Jurkat, Clone E6-1 (cell line): Measurements from ENCODE around the gene PRDX6. TPM values are rescaled to one million over a fixed set of nuclear protein-coding genes. Genes with fewer than 3 reads are reported as not detected.

ENCODE experiments used
- DNase-seq: peaks from one replicate; pipeline ENCODE4 v3.0.0-alpha.2; 2011; ENCODE audit warnings: low read depth, low spot score
- H3K4me3 ChIP-seq: 2 replicates; pipeline ENCODE4 v1.5.1; 2011; ENCODE audit warnings: mild to moderate bottlenecking, low read length, control low read depth, moderate library complexity
- polyA plus RNA-seq: library from polyadenylated mRNA; unstranded; fragments of >200 nt; gene quantifications from one replicate; pipeline ENCODE4 v1.2.1, GENCODE V29; 2012; ENCODE audit warnings: missing spikeins; ENCODE audit not compliant: insufficient read length, insufficient read depth

Gene PRDX6, protein sequence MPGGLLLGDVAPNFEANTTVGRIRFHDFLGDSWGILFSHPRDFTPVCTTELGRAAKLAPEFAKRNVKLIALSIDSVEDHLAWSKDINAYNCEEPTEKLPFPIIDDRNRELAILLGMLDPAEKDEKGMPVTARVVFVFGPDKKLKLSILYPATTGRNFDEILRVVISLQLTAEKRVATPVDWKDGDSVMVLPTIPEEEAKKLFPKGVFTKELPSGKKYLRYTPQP
- 180 TPM for polyA plus RNA-seq

DNA sequence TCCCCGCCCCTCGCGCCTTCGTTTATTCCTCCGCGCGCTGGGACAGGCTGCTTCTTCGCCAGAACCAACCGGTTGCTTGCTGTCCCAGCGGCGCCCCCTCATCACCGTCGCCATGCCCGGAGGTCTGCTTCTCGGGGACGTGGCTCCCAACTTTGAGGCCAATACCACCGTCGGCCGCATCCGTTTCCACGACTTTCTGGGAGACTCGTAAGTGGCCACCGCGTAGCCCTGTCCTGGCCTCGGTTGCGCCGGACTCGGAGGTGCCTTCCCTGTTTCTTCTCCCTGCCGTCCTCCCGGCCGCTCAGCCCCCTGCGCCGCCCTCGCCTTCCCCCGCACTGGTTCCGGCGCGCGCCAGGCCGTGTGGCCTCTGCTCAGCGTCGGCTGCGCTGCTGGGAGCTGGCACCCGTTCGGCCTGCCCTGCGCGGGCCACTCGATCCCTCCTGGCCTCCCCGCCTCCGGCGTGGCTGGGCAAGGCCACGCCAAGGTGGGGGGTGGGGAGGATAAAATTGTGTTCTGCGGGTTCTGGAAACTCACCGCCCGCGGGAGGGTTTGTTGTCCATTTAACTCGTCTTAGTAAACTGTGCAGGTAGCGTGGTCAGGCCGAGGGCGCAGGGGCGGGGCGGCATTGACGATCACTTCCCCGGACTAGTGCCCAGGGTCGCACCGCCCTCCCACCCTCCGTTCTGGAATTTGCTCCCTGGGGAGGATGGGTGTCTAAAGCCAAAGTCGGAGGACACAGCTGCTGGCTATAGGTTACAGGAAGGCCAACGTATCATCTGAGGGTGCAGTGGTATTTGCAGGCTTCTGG lies at the start of gene PRDX6:
PRDX6 (plus strand) TSS at position 50 of the 808 bp plus-strand sequence; CDS start at position 113, 63 bp downstream.
- peak; percentile 67 for DNase-seq
- peak within 1 kb of the TSS; percentile 81 for H3K4me3 ChIP-seq

DNA sequence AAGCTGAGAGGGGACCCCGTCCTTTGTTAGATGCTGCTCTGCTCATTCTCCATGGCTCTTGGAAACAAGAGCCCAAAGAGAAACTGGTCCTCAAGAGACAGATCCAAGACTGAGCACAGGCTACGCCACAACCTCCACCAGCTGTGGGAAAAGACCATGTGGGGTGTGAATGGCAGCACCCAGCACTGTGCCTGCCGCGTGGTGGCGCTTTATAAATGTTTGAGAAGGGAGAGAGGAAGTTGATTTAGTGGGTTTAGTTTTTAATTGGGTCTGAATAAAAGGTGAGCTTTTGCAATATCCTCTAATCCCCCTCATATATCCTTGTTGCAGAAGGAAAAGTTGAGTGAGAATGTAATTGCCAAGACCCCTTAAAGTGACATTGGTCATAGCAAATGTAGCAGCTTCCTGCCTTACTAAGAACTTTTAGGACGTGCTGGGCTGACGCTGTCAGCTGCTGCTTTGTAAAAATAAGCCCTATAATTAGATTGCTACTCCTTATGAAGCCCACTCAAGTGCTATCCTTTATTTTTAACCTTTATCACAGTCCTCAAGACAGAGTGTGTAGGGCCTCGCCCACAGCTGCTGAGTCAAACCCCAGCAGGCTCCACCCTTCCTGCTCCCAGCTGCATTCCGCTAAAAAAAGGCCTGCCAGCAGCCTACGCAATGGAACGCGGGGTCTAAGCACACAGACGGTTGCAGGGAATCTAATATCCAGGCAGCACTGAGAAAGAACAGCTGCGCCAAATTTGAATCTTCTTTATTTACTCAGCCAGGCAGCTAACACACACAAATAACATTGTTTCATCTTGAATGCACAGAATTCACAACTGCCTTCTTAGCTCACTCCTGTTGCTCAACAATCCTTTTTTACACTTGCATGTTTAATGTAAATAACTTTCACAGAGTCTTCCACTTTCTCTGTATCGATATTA lies 47.4 kb upstream of the PRDX6 start:
- H3K4me3 ChIP-seq: no peak overlapping the region
- DNase-seq: peak; percentile 60

DNA sequence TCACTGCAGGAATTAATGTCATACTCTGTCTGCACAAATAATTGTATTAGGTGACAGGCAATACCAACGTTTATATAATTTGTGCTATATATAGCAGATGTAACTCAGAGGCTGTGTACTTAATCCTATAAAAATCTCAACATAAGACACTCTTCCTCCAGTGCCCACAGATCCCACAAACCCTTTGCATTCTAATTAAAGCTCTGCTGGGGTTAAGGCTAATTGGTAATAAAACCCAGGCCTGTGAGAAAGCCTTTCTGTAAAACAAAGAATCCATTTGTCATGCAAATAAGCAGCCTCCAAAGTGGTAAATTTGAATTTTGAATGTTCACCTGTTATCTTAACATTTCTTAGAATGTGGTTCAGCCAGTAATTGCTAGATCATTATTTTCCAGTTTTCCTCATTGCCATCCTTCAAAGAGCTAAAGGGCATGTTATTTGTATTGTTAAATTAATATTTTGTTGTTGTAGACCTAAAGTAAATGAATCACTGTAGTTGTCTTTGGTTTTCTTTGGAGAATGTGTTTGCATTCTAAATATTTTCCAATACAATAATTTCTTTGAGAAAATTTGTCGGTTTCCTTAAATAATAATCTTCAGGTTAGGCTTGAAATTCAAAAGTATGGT lies 46.3 kb upstream of the PRDX6 start:
- no peak for DNase-seq
- no peak overlapping the region for H3K4me3 ChIP-seq

DNA sequence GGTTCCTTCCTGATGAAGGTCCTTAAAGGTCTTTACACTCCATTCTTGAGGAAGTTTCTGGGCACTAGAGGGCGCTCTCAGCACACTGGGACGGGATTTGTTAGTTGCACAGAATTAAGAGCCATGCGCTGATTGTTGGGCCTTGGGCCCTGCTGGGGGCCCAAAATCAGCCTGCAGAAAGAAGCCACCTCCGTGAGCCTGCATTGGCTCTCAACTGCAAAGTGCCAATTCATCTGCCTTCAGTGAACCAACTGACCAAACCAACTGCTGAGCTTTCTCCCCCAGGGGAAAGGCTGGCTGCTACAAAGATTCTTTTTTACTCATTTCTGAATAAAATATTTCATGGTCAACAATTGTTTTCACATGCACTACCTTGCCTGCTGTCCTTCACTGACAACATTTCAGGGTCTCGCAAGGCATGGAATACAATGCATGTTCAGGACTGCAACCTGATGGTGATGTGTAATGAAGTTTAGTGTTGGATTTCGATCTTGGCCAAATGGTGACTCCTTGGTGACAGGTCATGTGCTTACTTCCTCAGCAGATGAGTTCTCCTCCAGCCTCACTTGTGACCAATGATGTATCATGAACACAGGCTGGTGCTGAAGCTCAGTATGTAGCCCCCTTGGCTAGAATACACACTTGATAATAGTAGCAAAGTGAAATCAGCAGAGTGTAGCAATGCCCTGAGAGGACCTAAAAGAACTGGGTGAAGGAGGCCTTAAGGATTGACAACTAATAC lies 45.7 kb upstream of the PRDX6 start:
- H3K4me3 ChIP-seq: no peak overlapping the region
- peak; percentile 85 for DNase-seq

DNA sequence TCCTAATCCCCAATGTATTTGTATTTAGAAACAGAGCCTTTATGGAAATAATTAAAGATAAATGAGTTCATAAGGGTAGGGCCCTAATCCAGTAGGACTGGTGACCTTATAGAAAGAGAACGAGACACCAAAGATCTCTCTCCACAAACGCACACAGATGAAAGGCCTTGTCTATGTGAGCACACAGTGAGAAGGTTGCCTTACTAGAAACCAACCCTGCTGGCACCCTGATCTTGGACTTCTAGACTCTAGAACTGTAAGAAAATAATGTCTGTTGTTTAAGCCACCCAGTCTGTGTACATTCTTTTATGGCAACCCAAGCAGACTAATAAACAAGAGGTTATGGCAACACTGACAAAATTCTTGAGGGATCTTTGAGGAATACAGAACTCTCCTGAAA lies 44.8 kb upstream of the PRDX6 start:
- no peak overlapping the region for H3K4me3 ChIP-seq
- no peak for DNase-seq

DNA sequence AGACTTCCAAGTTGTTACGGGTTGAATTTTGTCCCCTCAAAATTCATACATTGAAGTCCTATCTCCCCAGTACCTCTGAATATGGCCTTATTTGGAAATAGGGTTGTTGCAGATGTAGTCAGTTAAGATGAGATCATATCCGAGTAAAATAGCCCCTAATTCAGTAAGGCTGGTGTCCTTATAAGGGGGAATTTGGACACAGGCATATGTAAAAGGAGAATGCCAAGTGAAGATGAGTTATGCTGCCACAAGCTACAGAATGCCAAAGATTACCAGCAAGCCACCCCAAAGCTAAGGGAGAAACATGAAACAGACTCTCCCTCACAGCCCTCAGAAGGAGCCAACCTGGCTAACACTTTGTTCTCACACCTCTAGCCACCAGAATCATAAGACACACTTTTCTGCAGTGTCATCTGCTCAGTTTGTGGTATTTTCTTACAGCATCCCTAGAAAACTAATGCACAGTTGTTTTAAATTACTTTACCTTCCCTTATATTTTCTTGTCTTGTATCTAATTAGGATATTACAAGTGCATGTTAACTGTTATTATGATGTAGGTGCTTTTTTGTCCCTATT lies 43.3 kb upstream of the PRDX6 start:
- DNase-seq: no peak
- H3K4me3 ChIP-seq: no peak overlapping the region

DNA sequence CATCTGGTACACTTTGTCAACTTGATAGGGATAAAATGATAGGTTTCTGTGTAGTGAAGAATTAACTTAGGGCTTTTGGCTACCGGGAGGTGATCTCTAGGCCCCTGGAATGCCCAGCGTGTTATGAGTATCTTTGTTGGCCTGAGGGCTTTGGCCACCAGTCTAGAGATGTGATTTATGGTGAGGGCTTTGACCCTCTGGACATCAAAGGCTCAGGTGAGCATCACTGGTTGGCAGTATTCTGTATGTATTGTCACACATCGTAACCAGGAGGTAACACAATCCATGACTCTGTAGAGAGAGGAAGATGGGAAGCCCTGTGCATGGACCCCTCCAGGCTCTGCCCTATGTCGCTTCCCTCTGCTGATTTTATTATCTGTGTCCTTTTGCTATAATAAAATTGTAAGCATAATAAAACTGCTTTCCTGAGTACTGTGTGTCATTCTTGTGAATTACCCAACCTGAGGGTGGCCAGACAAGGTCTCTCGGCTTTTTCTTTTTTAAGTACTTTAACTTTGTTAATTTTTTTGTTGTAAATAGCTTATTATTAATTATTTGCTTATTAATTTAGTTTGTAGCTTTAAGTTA lies 40.2 kb upstream of the PRDX6 start:
- DNase-seq: no peak
- H3K4me3 ChIP-seq: no peak overlapping the region

DNA sequence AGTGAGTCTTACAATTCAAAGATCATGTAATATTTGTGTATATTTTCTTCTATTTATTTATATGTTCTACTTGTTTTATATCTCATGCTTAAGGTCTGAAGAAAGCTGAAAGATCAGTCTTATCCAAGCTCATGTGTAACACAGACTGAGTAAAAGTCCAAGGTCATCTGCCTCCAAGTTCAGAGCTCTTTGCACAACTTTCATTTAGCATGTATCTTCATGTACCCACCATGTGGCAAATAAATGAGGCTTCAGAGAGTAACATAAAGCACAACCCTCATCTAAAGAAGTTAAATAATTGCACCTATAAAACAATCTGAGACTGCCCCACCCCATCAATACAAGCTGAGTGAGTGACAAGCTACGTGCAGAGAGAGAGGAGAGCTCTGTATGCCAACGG lies 38.5 kb upstream of the PRDX6 start:
- no peak overlapping the region for H3K4me3 ChIP-seq
- DNase-seq: no peak

DNA sequence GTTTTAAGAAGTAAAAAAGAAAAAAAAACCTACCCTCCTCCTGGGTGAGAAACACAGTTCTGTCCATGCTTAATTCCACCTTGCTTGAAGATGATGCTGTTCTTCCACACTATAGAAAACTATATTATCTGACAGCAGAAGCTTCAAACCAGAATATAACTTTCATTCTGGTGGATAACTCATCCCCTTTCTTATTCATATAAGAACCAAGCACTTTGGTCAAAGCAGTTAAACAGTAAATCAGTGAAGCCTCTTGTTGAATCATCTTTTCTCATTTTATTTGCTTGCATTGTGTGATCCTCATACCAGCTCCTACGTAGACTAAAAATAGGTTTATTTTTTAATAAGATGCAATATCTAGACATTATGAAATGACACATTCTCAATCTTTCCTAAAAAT lies 36.7 kb upstream of the PRDX6 start:
- no peak for DNase-seq
- H3K4me3 ChIP-seq: no peak overlapping the region

DNA sequence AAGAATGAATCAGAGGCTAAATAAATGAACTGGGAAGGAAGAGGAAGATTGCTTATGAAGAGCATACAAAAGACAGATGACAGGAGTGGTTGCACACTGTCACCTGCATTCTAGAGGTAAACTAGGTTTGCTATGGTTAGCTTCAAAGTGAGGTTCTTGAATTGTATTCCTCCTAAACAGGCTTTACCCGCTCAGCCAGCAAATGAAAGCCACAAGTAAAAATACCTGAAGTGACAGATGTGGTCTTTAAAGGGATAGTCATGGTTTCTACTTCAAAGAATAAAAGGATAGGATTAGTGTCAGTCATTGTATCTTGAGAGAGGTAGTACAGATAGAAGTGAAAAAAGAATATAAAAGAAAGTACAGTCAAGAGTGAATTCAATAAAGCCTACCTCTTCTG lies 32.4 kb upstream of the PRDX6 start:
- H3K4me3 ChIP-seq: no peak overlapping the region
- peak; percentile 79 for DNase-seq

DNA sequence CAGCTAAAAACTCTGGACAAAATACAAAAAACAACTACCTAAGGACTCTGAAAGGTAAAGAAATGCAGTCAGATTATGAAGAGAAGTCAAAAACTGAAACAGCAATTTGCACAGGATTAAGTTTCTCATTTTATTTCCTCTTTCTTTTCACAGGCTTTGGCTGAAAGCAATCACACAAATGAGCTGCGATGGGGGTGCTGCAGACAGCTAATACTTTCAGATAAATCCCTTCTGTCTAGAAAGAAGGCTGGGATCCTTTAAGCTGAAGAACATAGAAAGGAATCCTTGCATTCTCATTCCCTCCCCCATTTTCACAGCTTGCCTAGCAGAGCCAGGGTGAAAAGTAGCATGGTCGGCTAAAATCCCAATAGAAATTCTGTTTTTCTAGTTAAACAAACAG lies 32.0 kb upstream of the PRDX6 start:
- H3K4me3 ChIP-seq: no peak overlapping the region

DNA sequence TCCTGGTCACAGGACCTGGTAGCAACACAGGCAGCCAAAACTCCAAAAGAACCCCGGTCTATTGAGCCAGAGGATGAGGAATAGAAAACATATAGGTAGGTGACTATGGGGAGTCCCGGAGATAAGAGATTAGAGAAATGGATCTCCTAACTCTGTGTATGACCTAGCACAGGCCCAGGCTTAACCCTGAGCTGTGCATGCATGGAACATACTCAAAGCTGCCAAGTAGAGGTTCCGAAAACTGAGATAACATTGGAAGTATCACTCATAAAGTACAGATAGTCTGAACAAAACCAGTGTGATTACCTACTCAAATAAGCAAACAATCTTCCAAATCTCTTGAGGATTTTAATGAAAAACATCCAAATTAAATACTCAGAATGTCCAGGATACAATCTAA lies 31.5 kb upstream of the PRDX6 start:
- DNase-seq: no peak
- H3K4me3 ChIP-seq: no peak overlapping the region

More for the DNA sequence above, 32.0 kb upstream of the PRDX6 start:
- DNase-seq: no peak

DNA sequence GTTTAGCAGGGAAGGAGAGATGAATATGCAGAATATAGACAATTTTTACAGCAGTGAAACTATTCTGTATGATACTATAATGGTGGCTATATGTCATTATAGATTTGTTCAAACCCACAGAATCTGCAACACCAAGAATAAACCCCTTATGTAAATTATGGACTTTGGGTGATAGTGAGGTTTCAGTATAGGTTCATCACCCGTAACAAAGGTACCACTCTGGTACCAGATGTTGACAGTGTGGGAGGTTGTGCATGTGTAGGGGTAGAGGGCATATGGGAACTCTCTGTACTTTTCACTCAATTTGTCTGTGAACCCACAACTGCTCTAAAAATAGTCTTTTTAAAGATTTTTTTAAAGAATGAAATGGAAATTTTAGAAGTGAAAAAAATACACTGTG lies 29.9 kb upstream of the PRDX6 start:
- no peak for DNase-seq
- H3K4me3 ChIP-seq: no peak overlapping the region

DNA sequence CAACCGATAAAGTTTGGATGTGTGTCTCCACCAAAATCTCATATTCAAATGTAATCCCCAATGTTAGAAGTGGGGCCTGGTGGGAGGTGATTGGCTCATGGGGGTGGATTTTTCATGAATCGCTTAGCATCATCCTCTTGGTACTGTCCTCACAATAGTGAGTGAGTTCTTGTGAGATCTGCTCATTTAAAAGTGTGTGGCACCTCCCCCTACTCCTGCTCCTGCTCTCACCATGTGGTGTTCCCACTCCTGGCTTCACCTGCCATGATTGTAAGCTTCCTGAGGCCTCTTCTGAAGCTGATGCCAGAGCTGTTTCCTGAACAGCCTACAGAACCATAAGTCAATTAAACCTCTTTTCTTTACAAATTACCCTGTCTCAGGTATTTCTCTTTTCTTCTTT lies 28.2 kb upstream of the PRDX6 start:
- DNase-seq: no peak
- no peak overlapping the region for H3K4me3 ChIP-seq

DNA sequence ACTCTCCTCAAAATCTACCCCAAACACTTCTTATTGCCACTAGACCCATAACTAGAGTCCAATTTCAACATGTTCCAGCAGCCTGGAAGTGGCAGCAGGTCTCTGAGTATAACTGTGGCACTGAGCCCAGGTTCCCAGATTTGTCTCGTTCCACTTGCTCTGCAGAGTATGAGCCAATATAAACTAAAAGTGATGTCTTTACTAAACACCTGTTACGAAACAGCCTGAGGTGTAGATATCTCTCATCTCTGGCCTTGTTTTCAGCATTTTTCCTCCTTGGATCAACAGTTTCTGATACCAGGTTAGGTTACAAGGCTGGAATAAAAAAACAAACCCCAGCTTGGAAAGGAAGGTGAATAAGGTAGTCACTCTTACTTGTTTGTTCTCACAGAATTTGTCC lies 25.2 kb upstream of the PRDX6 start:
- H3K4me3 ChIP-seq: no peak overlapping the region
- DNase-seq: no peak

DNA sequence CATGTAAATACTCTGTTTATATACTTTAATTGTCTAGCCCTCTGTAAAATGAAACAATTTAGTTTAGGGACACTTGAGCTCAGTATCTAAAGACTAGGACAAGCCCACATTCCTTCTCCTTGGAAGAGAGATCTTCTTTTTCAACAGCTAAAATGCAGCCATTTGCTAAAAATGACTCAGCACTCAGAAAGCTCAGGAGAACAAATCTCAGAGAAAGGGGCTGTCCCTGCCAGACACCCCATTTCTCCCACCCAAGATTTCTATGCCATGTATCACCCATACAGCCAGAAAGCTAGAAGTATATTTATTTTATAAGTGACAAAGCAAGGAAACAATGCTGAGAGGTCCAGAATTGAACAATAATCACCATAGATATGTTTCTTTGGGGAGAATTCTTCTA lies 23.2 kb upstream of the PRDX6 start:
- no peak overlapping the region for H3K4me3 ChIP-seq
- DNase-seq: no peak

DNA sequence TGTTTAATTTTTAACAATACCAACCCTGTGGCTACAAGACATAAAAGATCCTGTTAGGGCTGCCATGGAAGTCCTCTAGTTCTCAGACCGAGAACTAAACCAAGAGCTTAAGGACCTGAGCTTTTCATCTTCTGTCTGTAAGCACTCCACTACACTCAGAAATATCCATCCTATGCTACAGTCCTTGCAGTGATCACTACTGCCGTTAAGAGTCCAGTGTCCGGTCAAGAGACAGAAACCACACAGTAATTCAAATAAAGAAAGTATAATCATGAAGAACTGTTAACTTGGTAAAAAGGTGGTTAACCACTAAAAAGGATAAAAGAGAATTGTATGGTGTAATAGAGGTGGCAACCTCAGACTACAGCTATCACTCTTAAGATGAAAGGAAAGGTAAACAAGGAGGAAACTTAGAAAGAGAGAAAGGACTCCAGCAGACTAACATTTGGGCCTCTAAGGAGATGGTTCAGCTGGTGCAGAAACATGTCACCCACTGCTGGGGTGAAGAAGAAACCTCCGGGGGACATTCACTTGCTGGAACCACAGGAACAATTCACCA lies 22.1 kb upstream of the PRDX6 start:
- DNase-seq: peak; percentile 28
- no peak overlapping the region for H3K4me3 ChIP-seq

DNA sequence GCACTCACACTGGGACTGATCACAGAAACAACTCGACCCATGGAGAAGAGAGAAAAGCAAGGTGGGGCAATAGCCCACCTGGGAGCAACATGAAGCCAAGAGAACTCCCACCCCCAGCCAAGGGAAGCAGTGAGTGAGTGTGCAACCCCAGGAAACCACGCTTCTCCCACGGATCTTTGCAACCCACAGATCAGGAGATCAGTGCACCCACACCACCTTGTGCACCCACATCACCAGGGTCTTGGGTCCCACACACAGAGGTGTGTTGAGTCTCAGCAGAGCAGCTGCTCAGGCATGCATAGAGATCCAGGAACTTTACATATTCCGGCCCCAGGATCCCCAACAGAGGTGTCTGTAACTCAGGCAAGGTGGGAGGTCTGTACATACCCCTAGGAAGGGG lies 17.2 kb upstream of the PRDX6 start:
- DNase-seq: peak; percentile 28
- no peak overlapping the region for H3K4me3 ChIP-seq
